ENCODE results near the gene NECTIN1. TPM values are rescaled to one million over a fixed set of nuclear protein-coding genes. Genes with fewer than 3 reads are reported as not detected.

NECTIN1 gene
- total and polyA plus RNA-seq, 2 of the 13 experiments (the other 11 are each of a cell fraction or from before 2014, with no cell fraction given): 3.9 to 7.3 TPM

DNA sequence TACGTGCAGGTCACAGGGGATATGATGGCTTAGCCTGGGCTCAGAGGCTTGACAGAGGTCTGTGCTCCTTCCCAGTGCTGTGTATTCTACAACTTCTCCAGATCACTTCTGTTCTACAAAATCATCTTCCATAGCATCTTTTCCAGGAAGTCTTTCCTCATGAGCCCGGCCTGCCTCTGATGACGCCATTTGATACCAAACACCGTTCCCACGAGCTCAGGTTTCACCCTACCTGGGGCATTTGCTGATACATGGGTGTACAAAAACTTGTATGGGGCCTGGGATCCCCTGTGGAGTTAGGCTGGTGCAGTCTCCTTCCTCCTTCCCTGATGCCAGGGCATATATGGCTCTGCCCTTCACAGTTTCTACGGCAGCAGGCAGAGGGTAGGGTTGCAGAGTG lies 78.7 kb downstream of the NECTIN1 start:
- ChIA-PET CTCF (ENCODE audit: low intra/inter-chr PET ratio, low total read pairs) (no interaction called here), POLR2A (no interaction called here)
- Histone ChIP-seq H3K9me3 (ENCODE audit: low read length) (no peaks in the 10 kb centered on the region), H3K9ac (ENCODE audit: insufficient read depth, low read depth, low read length) (no peak overlapping the region), H3K4me3 (replicated peaks in 1 of 3; ENCODE audit: insufficient read depth in 1 of 3, low read depth in 2 of 3, low read length in 3 of 3) (no peak overlapping the region), H3K36me3 (replicated peaks in 1 of 2; ENCODE audit: control insufficient read depth in 1 of 2, insufficient read depth in 2 of 2, low read length in 2 of 2) (no peaks in the 10 kb centered on the region), H3K4me2 (ENCODE audit: low read depth, low read length) (no peak overlapping the region), H4K20me1 (ENCODE audit: insufficient read depth, low read length) (no peaks in the 10 kb centered on the region), H3K27ac (ENCODE audit: extremely low read length, insufficient read depth, low read length) (no peak overlapping the region), H3K27me3 (ENCODE audit: control insufficient read depth in 1 of 2, insufficient read depth in 2 of 2, low read length in 2 of 2) (peaks cover 2 to 20% of the 10 kb centered on the region in 2 experiments; a peak in 4 of 5 replicates), H2AFZ (ENCODE audit: low read length) (no peak overlapping the region), H3K79me2 (ENCODE audit: insufficient read depth, low read length) (no peaks in the 10 kb centered on the region), H3K4me1 (ENCODE audit: insufficient read depth, low read length) (peaks cover 13% of the 10 kb centered on the region)
- WGBS (ENCODE audit: low lambda C conversion rate): 18% methylated on average over 6 of the region's 6 CpGs
- FAIRE-seq (no peak), ATAC-seq (no peak), DNase-seq (ENCODE audit: low spot score) (no peak)
- intact Hi-C loops (cut with micrococcal nuclease; ENCODE audit: unreplicated experiment) (no loop called here), in situ Hi-C loops (cut with HindIII; ENCODE audit: extremely low pct_ligation_motif_present, low pct_unique_long_range_greater_than_20kb) (no loop called here)
- no TSS peak for BruUV-seq (replicated peaks)
- TF ChIP-seq ZNF687 (CRISPR knock-in tag; IDR thresholded peaks at IDR 0.05): no peak
- no peak for TF ChIP-seq EEA1 (CRISPR knock-in tag; IDR thresholded peaks at IDR 0.05; ENCODE audit: borderline replicate concordance)
- no peak for TF ChIP-seq ZNF569 (CRISPR knock-in tag; IDR thresholded peaks at IDR 0.05; ENCODE audit: borderline replicate concordance)
- no peak for TF ChIP-seq CAMTA2 (CRISPR knock-in tag; IDR thresholded peaks at IDR 0.05; ENCODE audit: borderline replicate concordance)
- no peak for TF ChIP-seq ARNT2 (CRISPR knock-in tag; IDR thresholded peaks at IDR 0.05; ENCODE audit: low read depth)
- no peak for TF ChIP-seq ZNF709 (CRISPR knock-in tag; IDR thresholded peaks at IDR 0.05)
- TF ChIP-seq ZNF639 (CRISPR knock-in tag; conservative IDR thresholded peaks at IDR 0.05): no peak
- TF ChIP-seq ZNF605 (CRISPR knock-in tag; IDR thresholded peaks at IDR 0.05): no peak
- TF ChIP-seq SMYD3 (CRISPR knock-in tag; IDR thresholded peaks at IDR 0.05): no peak
- no peak for TF ChIP-seq NPAS2 (CRISPR knock-in tag; IDR thresholded peaks at IDR 0.05; ENCODE audit: borderline replicate concordance)
- no peak for TF ChIP-seq HOXD1 (CRISPR knock-in tag; IDR thresholded peaks at IDR 0.05)
- no peak for TF ChIP-seq TARDBP (CRISPR knock-in tag; IDR thresholded peaks at IDR 0.05)
- TF ChIP-seq SOX5 (CRISPR knock-in tag; IDR thresholded peaks at IDR 0.05; ENCODE audit: borderline replicate concordance): no peak
- no peak for TF ChIP-seq HCFC1 (IDR thresholded peaks at IDR 0.05; ENCODE audit: low read depth, low read length)
- TF ChIP-seq SKIL (CRISPR knock-in tag; IDR thresholded peaks at IDR 0.05; ENCODE audit: borderline replicate concordance): no peak
- no peak for TF ChIP-seq ZSCAN12 (CRISPR knock-in tag; IDR thresholded peaks at IDR 0.05)
- TF ChIP-seq SKI (IDR thresholded peaks at IDR 0.05; ENCODE audit: partially characterized antibody): no peak

All from HepG2 (cell line).